Peyer's patch (tissue), 4 donors: ENCODE data around the gene SPACA4. TPM values are rescaled to one million over a fixed set of nuclear protein-coding genes. Genes with fewer than 3 reads are reported as not detected.

Source experiments
- DNase-seq, 3 donors: peaks; one replicate each; pipeline ENCODE4 v3.0.0-alpha.2; 2017 to 2019
- H3K27ac ChIP-seq, 4 donors: fragments of 200-600 bp; sonication (generic); one replicate each; pipeline ENCODE4 v1.5.1; 2016 to 2019
- H3K27me3 ChIP-seq, 2 donors: fragments of 200-600 bp; sonication (generic); one replicate each; pipeline ENCODE4 v1.5.1; 2019
- H3K36me3 ChIP-seq, 3 donors: fragments of 200-600 bp; sonication (generic); one replicate each; pipeline ENCODE4 v1.5.1; 2016 to 2019
- H3K4me1 ChIP-seq, 4 donors: fragments of 200-600 bp; sonication (generic); one replicate each; pipeline ENCODE4 v1.5.1; 2016 to 2019
- H3K4me3 ChIP-seq, 4 donors: fragments of 200-600 bp; sonication (generic); 1 replicate in 3 of 4; 2 replicates in 1 of 4; pipeline ENCODE4 v1.5.1; 2016 to 2019; ENCODE audit warnings: mild to moderate bottlenecking in 1 of 4
- H3K9me3 ChIP-seq, 4 donors: fragments of 200-600 bp; sonication (generic); one replicate each; pipeline ENCODE4 v1.5.1; 2016 to 2019; ENCODE audit warnings: mild to moderate bottlenecking in 1 of 4
- CTCF ChIP-seq, 6 experiments: fragments of 450-650 bp in 4 of 6; fragments of 200-600 bp in 2 of 6; sonication (generic) in 1 of 6; IDR thresholded peaks; one replicate each; pipeline ENCODE4 v1.5.1; 2017 to 2019; ENCODE audit warnings: antibody characterized with exemption in 6 of 6, mild to moderate bottlenecking in 3 of 6, moderate library complexity in 1 of 6
- POLR2A ChIP-seq, 2 donors: fragments of 450-650 bp; IDR thresholded peaks; one replicate each; pipeline ENCODE4 v1.5.1; 2017; ENCODE audit warnings: antibody characterized with exemption in 2 of 2, mild to moderate bottlenecking in 2 of 2, moderate library complexity in 2 of 2
- total RNA-seq, 4 donors: library from RNA; depleted of rRNA; stranded (reverse); fragments of >200 nt; gene quantifications; one replicate each; pipeline ENCODE4 v1.1.0, GENCODE V29; 2016

The SPACA4 gene
- total RNA-seq, 4 donors from 2014 or later = not detected

GRCh38 chr19:48607359-48607755 lies 815 bp downstream of the SPACA4 start:
- TF ChIP-seq POLR2A (IDR thresholded peaks at IDR 0.05) (no peak), CTCF (IDR thresholded peaks at IDR 0.05) (no peak)
- Histone ChIP-seq H3K36me3 (peaks cover 0 to 12% (median 0%) of the 10 kb centered on the region in 3 donors), H3K4me3 (no peak overlapping the region), H3K4me1 (peaks cover 0 to 4% (median 0%) of the 10 kb centered on the region in 4 donors), H3K27ac (no peak overlapping the region), H3K9me3 (no peaks in the 10 kb centered on the region), H3K27me3 (no peaks in the 10 kb centered on the region)
- DNase-seq = no peak

- peaks cover 0 to 12% (median 0%) of the 10 kb centered on the region in 3 donors for H3K36me3 ChIP-seq
- no peaks in the 10 kb centered on the region for H3K27me3 ChIP-seq
- DNase-seq = peak; percentile 62 to 84 (median 67)
- H3K27ac ChIP-seq = no peak overlapping the region
- H3K4me3 ChIP-seq = no peak overlapping the region
- no peaks in the 10 kb centered on the region for H3K9me3 ChIP-seq
- no peaks in the 10 kb centered on the region for H3K4me1 ChIP-seq
- peak; percentile 24 to 67 (median 46) for TF ChIP-seq CTCF (IDR thresholded peaks at IDR 0.05)
- TF ChIP-seq POLR2A (IDR thresholded peaks at IDR 0.05) = no peak
These were observed 2.3 kb downstream of the SPACA4 start for GRCh38 chr19:48608798-48609263.

GRCh38 chr19:48609571-48610108 lies 3.1 kb downstream of the SPACA4 start:
- H3K27me3 ChIP-seq = no peaks in the 10 kb centered on the region
- peaks cover 0 to 12% (median 0%) of the 10 kb centered on the region in 3 donors for H3K36me3 ChIP-seq
- H3K27ac ChIP-seq = no peak overlapping the region
- H3K4me3 ChIP-seq = no peak overlapping the region
- DNase-seq = no peak
- no peaks in the 10 kb centered on the region for H3K9me3 ChIP-seq
- no peaks in the 10 kb centered on the region for H3K4me1 ChIP-seq
- TF ChIP-seq POLR2A (IDR thresholded peaks at IDR 0.05) = no peak
- TF ChIP-seq CTCF (IDR thresholded peaks at IDR 0.05) = no peak

GRCh38 chr19:48611872-48612271 lies 5.3 kb downstream of the SPACA4 start:
- Histone ChIP-seq H3K27ac (no peak overlapping the region), H3K4me3 (peak overlapping the region in 1 of 4 donors; percentile 62), H3K27me3 (no peaks in the 10 kb centered on the region), H3K4me1 (peaks cover 0 to 15% (median under 1%) of the 10 kb centered on the region in 4 donors), H3K9me3 (no peaks in the 10 kb centered on the region), H3K36me3 (peaks cover 0 to 34% (median 0%) of the 10 kb centered on the region in 3 donors)
- no peak for TF ChIP-seq POLR2A (IDR thresholded peaks at IDR 0.05)
- TF ChIP-seq CTCF (IDR thresholded peaks at IDR 0.05) = no peak
- DNase-seq = no peak

GRCh38 chr19:48613024-48613851 lies 6.7 kb downstream of the SPACA4 start:
- peaks cover 0 to 37% (median 0%) of the 10 kb centered on the region in 3 donors for H3K36me3 ChIP-seq
- peak overlapping the region in 3 of 4 donors; percentile 88 to 97 (median 96) for H3K27ac ChIP-seq
- no peaks in the 10 kb centered on the region for H3K9me3 ChIP-seq
- peak in 2 of 3 donors; percentile 78 to 86 for DNase-seq
- peak overlapping the region in 3 of 4 donors; percentile 30 to 62 (median 56) for H3K4me3 ChIP-seq
- peaks cover 4 to 29% (median 11%) of the 10 kb centered on the region in 4 donors for H3K4me1 ChIP-seq
- TF ChIP-seq CTCF (IDR thresholded peaks at IDR 0.05) (no peak), POLR2A (IDR thresholded peaks at IDR 0.05) (peak; percentile 45 to 78)
- no peaks in the 10 kb centered on the region for H3K27me3 ChIP-seq
